ENCODE data around the gene COG1. TPM values are rescaled to one million over a fixed set of nuclear protein-coding genes. Genes with fewer than 3 reads are reported as not detected.

Gene COG1
- polyA plus RNA-seq, 3 donors, result 5.1 to 24.4 (median 8.0) TPM

DNA sequence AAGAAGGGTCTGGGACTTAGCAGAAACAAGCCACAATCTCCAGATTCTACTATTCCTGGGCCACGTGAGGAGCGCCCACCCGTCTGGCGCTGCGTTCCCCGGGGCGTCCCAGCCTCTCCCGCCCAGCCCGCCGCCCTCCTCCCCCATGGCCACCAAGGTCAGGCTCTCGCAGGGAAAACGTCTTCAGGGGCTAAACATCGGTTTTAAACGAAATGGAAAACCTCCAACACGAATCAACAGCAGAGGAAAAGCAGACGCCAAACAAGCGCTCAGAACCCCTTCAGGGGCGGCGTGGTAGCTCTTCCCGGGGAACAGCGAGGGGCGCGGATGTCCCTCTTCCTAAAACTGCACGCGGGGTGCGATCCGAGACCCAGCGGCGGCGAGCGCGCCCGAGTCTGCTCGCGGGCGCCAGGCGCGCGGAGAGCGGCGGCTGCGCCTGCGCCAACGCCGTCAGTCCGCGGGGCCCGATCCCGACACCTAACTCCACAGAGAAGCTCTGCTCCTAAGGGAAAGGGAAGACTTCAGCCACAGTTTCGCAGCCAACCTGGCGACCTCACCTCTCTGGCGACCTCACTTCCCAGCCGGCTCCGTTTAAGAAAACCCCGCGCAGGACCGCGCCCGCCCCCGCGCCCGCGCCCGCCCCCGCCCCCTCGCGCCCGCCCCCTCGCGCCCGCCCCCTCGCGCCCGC is 505 bp upstream of the COG1 start:
- 0% methylated on average over 27 of the region's 74 CpGs for WGBS (ENCODE audit: insufficient coverage)
- Histone ChIP-seq H3K27ac (ENCODE audit: low read depth in 1 of 2, low read length in 2 of 2) (peak overlapping the region; percentile 26 to 69), H3K9me3 (replicated peaks in 1 of 2; ENCODE audit: control insufficient read depth in 1 of 2, insufficient read depth in 1 of 2, low read length in 2 of 2) (no peaks in the 10 kb centered on the region), H3K9ac (ENCODE audit: insufficient read depth, low read length, poor library complexity, severe bottlenecking) (peak overlapping the region; percentile 56), H3K4me2 (replicated peaks; ENCODE audit: extremely low read depth, low read length, poor library complexity, severe bottlenecking) (peak overlapping the region; percentile 94), H3K27me3 (ENCODE audit: control insufficient read depth in 2 of 2, insufficient read depth in 2 of 2, low read length in 2 of 2) (no peaks in the 10 kb centered on the region), H2AFZ (ENCODE audit: insufficient read depth, low read depth, low read length, poor library complexity, severe bottlenecking) (peak overlapping the region; percentile 90), H3K4me3 (replicated peaks in 1 of 3; ENCODE audit: low read depth in 2 of 3, low read length in 3 of 3) (peak overlapping the region; percentile 52 to 92 (median 88)), H4K20me1 (ENCODE audit: insufficient read depth, low read length) (no peaks in the 10 kb centered on the region), H3K36me3 (replicated peaks in 1 of 2; ENCODE audit: control insufficient read depth in 1 of 2, insufficient read depth in 2 of 2, low read length in 2 of 2) (peaks cover 10 to 14% of the 10 kb centered on the region in 2 donors), H3K4me1 (ENCODE audit: control insufficient read depth in 1 of 2, insufficient read depth in 2 of 2, low read length in 2 of 2) (peaks cover 21 to 22% of the 10 kb centered on the region in 2 donors), H3K79me2 (ENCODE audit: insufficient read depth, low read length) (peaks cover 17% of the 10 kb centered on the region)
- DNase-seq, result peak; percentile 43 to 65 (median 62)
- Mint-ChIP-seq H3K27me3 (ENCODE audit: low read depth in 3 of 3) (peaks cover 0 to 2% (median 0%) of the 10 kb centered on the region in 3 donors), H3K36me3 (peaks cover 12 to 24% of the 10 kb centered on the region in 2 donors), H3K9me3 (no peaks in the 10 kb centered on the region), H3K27ac (peak overlapping the region; percentile 83 to 95 (median 91)), H3K4me3 (peak overlapping the region; percentile 96), H3K4me1 (peaks cover 23% of the 10 kb centered on the region)
- TF ChIP-seq, protein P1, sequence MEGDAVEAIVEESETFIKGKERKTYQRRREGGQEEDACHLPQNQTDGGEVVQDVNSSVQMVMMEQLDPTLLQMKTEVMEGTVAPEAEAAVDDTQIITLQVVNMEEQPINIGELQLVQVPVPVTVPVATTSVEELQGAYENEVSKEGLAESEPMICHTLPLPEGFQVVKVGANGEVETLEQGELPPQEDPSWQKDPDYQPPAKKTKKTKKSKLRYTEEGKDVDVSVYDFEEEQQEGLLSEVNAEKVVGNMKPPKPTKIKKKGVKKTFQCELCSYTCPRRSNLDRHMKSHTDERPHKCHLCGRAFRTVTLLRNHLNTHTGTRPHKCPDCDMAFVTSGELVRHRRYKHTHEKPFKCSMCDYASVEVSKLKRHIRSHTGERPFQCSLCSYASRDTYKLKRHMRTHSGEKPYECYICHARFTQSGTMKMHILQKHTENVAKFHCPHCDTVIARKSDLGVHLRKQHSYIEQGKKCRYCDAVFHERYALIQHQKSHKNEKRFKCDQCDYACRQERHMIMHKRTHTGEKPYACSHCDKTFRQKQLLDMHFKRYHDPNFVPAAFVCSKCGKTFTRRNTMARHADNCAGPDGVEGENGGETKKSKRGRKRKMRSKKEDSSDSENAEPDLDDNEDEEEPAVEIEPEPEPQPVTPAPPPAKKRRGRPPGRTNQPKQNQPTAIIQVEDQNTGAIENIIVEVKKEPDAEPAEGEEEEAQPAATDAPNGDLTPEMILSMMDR (IDR thresholded peaks at IDR 0.05), result no peak
- intact Hi-C loops (cut with micrococcal nuclease), result loop anchor here (2.0 to 5.0 kb wide), 2 partner anchors 40 kb away; a partner anchor contains a TSS

DNA sequence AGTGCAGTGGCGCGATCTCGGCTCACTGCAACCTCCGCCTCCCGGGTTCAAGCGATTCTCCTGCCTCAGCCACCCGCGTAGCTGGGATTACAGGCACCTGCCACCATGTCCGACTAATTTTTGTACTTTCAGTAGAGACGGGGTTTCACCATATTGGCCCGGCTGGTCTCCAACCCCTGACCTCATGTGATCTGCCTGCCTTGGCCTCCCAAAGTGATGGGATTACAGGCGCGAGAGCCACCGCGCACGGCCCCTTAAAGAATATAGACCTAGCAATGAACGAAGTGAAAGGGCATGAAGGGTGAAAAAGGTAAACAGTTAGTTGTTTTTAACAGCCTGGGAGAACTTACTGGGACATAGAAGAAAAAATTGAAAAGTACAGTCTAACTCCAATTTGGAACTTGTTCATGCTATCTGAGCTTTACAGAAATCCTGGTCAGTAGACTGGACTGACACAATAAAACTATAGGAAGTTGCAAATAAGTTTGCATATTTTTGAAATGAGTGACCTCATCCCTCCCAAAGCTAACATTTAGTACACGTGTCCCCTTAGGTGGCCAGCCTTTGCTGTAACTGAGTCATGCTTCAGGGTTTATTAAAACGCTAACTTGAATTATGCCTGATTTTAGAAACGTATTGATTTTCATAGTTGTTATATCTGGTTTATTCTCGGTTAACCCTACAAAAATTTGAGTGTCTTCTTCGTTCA is 1.8 kb downstream of the COG1 start:
- WGBS (ENCODE audit: insufficient coverage), result 81% methylated on average over 13 of the region's 22 CpGs
- Histone ChIP-seq H3K9me3 (replicated peaks in 1 of 2; ENCODE audit: control insufficient read depth in 1 of 2, insufficient read depth in 1 of 2, low read length in 2 of 2) (no peaks in the 10 kb centered on the region), H3K4me3 (replicated peaks in 1 of 3; ENCODE audit: low read depth in 2 of 3, low read length in 3 of 3) (no peak overlapping the region), H3K27me3 (ENCODE audit: control insufficient read depth in 2 of 2, insufficient read depth in 2 of 2, low read length in 2 of 2) (no peaks in the 10 kb centered on the region), H3K36me3 (replicated peaks in 1 of 2; ENCODE audit: control insufficient read depth in 1 of 2, insufficient read depth in 2 of 2, low read length in 2 of 2) (peaks cover 33 to 37% of the 10 kb centered on the region in 2 donors), H3K4me1 (ENCODE audit: control insufficient read depth in 1 of 2, insufficient read depth in 2 of 2, low read length in 2 of 2) (peaks cover 17 to 22% of the 10 kb centered on the region in 2 donors), H3K79me2 (ENCODE audit: insufficient read depth, low read length) (peaks cover 17% of the 10 kb centered on the region), H3K27ac (ENCODE audit: low read depth in 1 of 2, low read length in 2 of 2) (no peak overlapping the region), H4K20me1 (ENCODE audit: insufficient read depth, low read length) (peaks cover 2% of the 10 kb centered on the region), H2AFZ (ENCODE audit: insufficient read depth, low read depth, low read length, poor library complexity, severe bottlenecking) (no peak overlapping the region), H3K9ac (ENCODE audit: insufficient read depth, low read length, poor library complexity, severe bottlenecking) (no peak overlapping the region), H3K4me2 (replicated peaks; ENCODE audit: extremely low read depth, low read length, poor library complexity, severe bottlenecking) (no peak overlapping the region)
- no peak for DNase-seq
- Mint-ChIP-seq H3K4me1 (peaks cover 19% of the 10 kb centered on the region), H3K27me3 (ENCODE audit: low read depth in 3 of 3) (peaks cover 0 to 2% (median 0%) of the 10 kb centered on the region in 3 donors), H3K9me3 (no peaks in the 10 kb centered on the region), H3K27ac (peak overlapping the region in 1 of 7 donors; percentile 27), H3K4me3 (no peak overlapping the region), H3K36me3 (peaks cover 34 to 42% of the 10 kb centered on the region in 2 donors)
- TF ChIP-seq, protein P1 (IDR thresholded peaks at IDR 0.05), result no peak
- intact Hi-C loops (cut with micrococcal nuclease), result loop anchor here in 1 of 2 donors (5.0 kb wide), 1 partner anchor 38 kb away; a partner anchor contains a TSS
